Aorta (tissue), 5 donors: ENCODE measurements around the gene CXCL5. TPM values are rescaled to one million over a fixed set of nuclear protein-coding genes. Genes with fewer than 3 reads are reported as not detected.

Source experiments
- ATAC-seq: fragments of 200-7000 bp; cut with Tn5 transposase; one replicate; pipeline ENCODE4 v1.9.1; 2022; ENCODE audit warnings: moderate library complexity; ENCODE audit not compliant: low FRiP score
- DNase-seq, 2 donors: peaks; one replicate each; pipeline ENCODE4 v3.0.0-alpha.2; 2020
- H3K27ac ChIP-seq, 2 donors: one replicate each; pipeline ENCODE4 v1.5.1; 2013; ENCODE audit warnings: low read length in 2 of 2, mild to moderate bottlenecking in 2 of 2, moderate library complexity in 2 of 2, control low read depth in 1 of 2, inconsistent platforms in 1 of 2, low read depth in 1 of 2
- H3K27me3 ChIP-seq, 2 donors: one replicate each; pipeline ENCODE4 v1.6.1; 2013; ENCODE audit warnings: control low read depth in 1 of 2, low read length in 1 of 2, mild to moderate bottlenecking in 1 of 2, moderate library complexity in 1 of 2; ENCODE audit not compliant: insufficient read depth in 2 of 2, control insufficient read depth in 1 of 2
- H3K36me3 ChIP-seq, 2 donors: one replicate each; pipeline ENCODE4 v1.6.1; 2013; ENCODE audit warnings: control low read depth in 1 of 2, low read length in 1 of 2, mild to moderate bottlenecking in 1 of 2; ENCODE audit not compliant: insufficient read depth in 2 of 2, control insufficient read depth in 1 of 2
- H3K4me1 ChIP-seq, 2 donors: one replicate each; pipeline ENCODE4 v1.6.1; 2013; ENCODE audit warnings: low read length in 2 of 2, control low read depth in 1 of 2, mild to moderate bottlenecking in 1 of 2, moderate library complexity in 1 of 2; ENCODE audit not compliant: insufficient read depth in 2 of 2, control insufficient read depth in 1 of 2
- H3K4me3 ChIP-seq, 2 donors: one replicate each; pipeline ENCODE4 v1.5.1; 2013; ENCODE audit warnings: low read length in 2 of 2, control low read depth in 1 of 2, mild to moderate bottlenecking in 1 of 2
- H3K9me3 ChIP-seq: one replicate; pipeline ENCODE4 v1.6.1; 2013; ENCODE audit warnings: mild to moderate bottlenecking, low read length; ENCODE audit not compliant: control insufficient read depth
- WGBS, 2 donors: extraction: QIAGEN DNeasy Blood & Tissue Kit; methylation state at CpG; one replicate each; pipeline ENCODE4 v1.1.7; 2013; 5-methylcytosine and 5-hydroxymethylcytosine counted together
- intact Hi-C, 2 donors: fragments of 100-400 bp; cut with DNase I; formaldehyde crosslinking; loops; one replicate each; pipeline versions ENCODE4 v1.14.2 to v1.15.0; 2022
- polyA plus RNA-seq, 2 donors: library from polyadenylated mRNA; stranded (reverse); fragments of 200-250 nt; gene quantifications; one replicate each; pipeline ENCODE4 v1.2.3, GENCODE V29; 2013
- total RNA-seq, 2 donors: library from RNA; stranded (reverse); fragmentation: NEBNext Ultra II Directional; extraction: Animal tissue kit (Norgen Biotek cat#: 25700); gene quantifications; one replicate each; pipeline ENCODE4 v1.2.1, GENCODE V29; 2021
- donor health status: healthy with polysubstance abuse.
- donor health status: Bipolar disorder and iron deficiency.
- donor health status: DM: no; HTN: no; CAD: no.
- donor health status: DM: no; HTN: no; CAD: no.
- donor health status: DM: yes; HTN: yes; CAD: no.

Gene CXCL5
- total and polyA plus RNA-seq, 4 donors: 0.05 to 0.57 TPM; not detected in 2

- H3K27ac ChIP-seq: no peak overlapping the region
- intact Hi-C loops: no loop called here
- peaks cover 2% of the 10 kb centered on the region for H3K9me3 ChIP-seq
- no peak for ATAC-seq
- DNase-seq: no peak
- H3K4me1 ChIP-seq: no peaks in the 10 kb centered on the region
- 59 to 61% methylated on average over 2 of the region's 2 CpGs for WGBS, 2 donors
- no peak overlapping the region for H3K4me3 ChIP-seq
- no peaks in the 10 kb centered on the region for H3K36me3 ChIP-seq
- peaks cover 0 to 2% of the 10 kb centered on the region in 2 donors for H3K27me3 ChIP-seq
These were observed 23.1 kb upstream of the CXCL5 start for GRCh38 chr4:74021601-74022000.

- ATAC-seq: no peak
- WGBS, 2 donors: 75% methylated on average over 3 of the region's 3 CpGs
- intact Hi-C loops: no loop called here
These were observed 20.3 kb upstream of the CXCL5 start for GRCh38 chr4:74018771-74019170.

GRCh38 chr4:74018116-74018515, 19.6 kb upstream of the CXCL5 start:
- Histone ChIP-seq H3K4me1 (no peaks in the 10 kb centered on the region), H3K27me3 (peaks cover 0 to 2% of the 10 kb centered on the region in 2 donors), H3K27ac (no peak overlapping the region), H3K4me3 (no peak overlapping the region), H3K36me3 (no peaks in the 10 kb centered on the region), H3K9me3 (no peaks in the 10 kb centered on the region)
- ATAC-seq: no peak
- intact Hi-C loops: no loop called here
- no peak for DNase-seq

More at GRCh38 chr4:74018771-74019170, 20.3 kb upstream of the CXCL5 start:
- Histone ChIP-seq H3K27ac (no peak overlapping the region), H3K4me1 (no peaks in the 10 kb centered on the region), H3K27me3 (peaks cover 0 to 2% of the 10 kb centered on the region in 2 donors), H3K9me3 (no peaks in the 10 kb centered on the region), H3K36me3 (no peaks in the 10 kb centered on the region), H3K4me3 (no peak overlapping the region)
- no peak for DNase-seq

- Histone ChIP-seq H3K27ac (no peak overlapping the region), H3K9me3 (no peaks in the 10 kb centered on the region), H3K36me3 (no peaks in the 10 kb centered on the region), H3K27me3 (peaks cover 0 to 2% of the 10 kb centered on the region in 2 donors), H3K4me1 (no peaks in the 10 kb centered on the region), H3K4me3 (no peak overlapping the region)
- WGBS, 2 donors: 51 to 58% methylated on average over 1 of the region's 1 CpG
- DNase-seq (no peak), ATAC-seq (no peak)
- intact Hi-C loops: no loop called here
These were observed 17.6 kb upstream of the CXCL5 start for GRCh38 chr4:74016068-74016467.

- Histone ChIP-seq H3K27ac (no peak overlapping the region), H3K9me3 (no peaks in the 10 kb centered on the region), H3K4me3 (no peak overlapping the region), H3K4me1 (no peaks in the 10 kb centered on the region), H3K36me3 (no peaks in the 10 kb centered on the region), H3K27me3 (peaks cover 0 to 2% of the 10 kb centered on the region in 2 donors)
- ATAC-seq: no peak
- no peak for DNase-seq
- intact Hi-C loops: no loop called here
- WGBS, 2 donors: 86 to 90% methylated on average over 3 of the region's 3 CpGs
These were observed 16.8 kb upstream of the CXCL5 start for GRCh38 chr4:74015126-74015780.

GRCh38 chr4:74014332-74014731, 15.9 kb upstream of the CXCL5 start:
- Histone ChIP-seq H3K36me3 (no peaks in the 10 kb centered on the region), H3K4me1 (no peaks in the 10 kb centered on the region), H3K9me3 (no peaks in the 10 kb centered on the region), H3K4me3 (no peak overlapping the region), H3K27me3 (peaks cover 0 to 2% of the 10 kb centered on the region in 2 donors), H3K27ac (no peak overlapping the region)
- DNase-seq: no peak
- no peak for ATAC-seq
- WGBS, 2 donors: 13 to 14% methylated on average over 1 of the region's 1 CpG
- intact Hi-C loops: no loop called here

GRCh38 chr4:74013264-74013663, 14.8 kb upstream of the CXCL5 start:
- no peak overlapping the region for H3K4me3 ChIP-seq
- WGBS, 2 donors: 51 to 55% methylated on average over 2 of the region's 2 CpGs
- ATAC-seq (no peak), DNase-seq (no peak)
- H3K27ac ChIP-seq: no peak overlapping the region
- no peaks in the 10 kb centered on the region for H3K36me3 ChIP-seq
- intact Hi-C loops: no loop called here
- no peaks in the 10 kb centered on the region for H3K9me3 ChIP-seq
- H3K27me3 ChIP-seq: peaks cover 0 to 2% of the 10 kb centered on the region in 2 donors
- no peaks in the 10 kb centered on the region for H3K4me1 ChIP-seq

GRCh38 chr4:74012130-74012529, 13.7 kb upstream of the CXCL5 start:
- intact Hi-C loops: no loop called here
- Histone ChIP-seq H3K4me3 (no peak overlapping the region), H3K27ac (no peak overlapping the region), H3K27me3 (peaks cover 0 to 2% of the 10 kb centered on the region in 2 donors), H3K4me1 (no peaks in the 10 kb centered on the region), H3K36me3 (no peaks in the 10 kb centered on the region), H3K9me3 (no peaks in the 10 kb centered on the region)
- no peak for ATAC-seq
- no peak for DNase-seq
- 61 to 68% methylated on average over 4 of the region's 4 CpGs for WGBS, 2 donors

GRCh38 chr4:74009307-74009706, 10.8 kb upstream of the CXCL5 start:
- intact Hi-C loops: no loop called here
- WGBS, 2 donors: 85 to 88% methylated on average over 3 of the region's 3 CpGs
- no peak overlapping the region for H3K4me3 ChIP-seq
- H3K36me3 ChIP-seq: no peaks in the 10 kb centered on the region
- ATAC-seq (no peak), DNase-seq (no peak)
- H3K9me3 ChIP-seq: no peaks in the 10 kb centered on the region
- no peaks in the 10 kb centered on the region for H3K27me3 ChIP-seq
- H3K4me1 ChIP-seq: no peaks in the 10 kb centered on the region
- no peak overlapping the region for H3K27ac ChIP-seq
